Central memory CD8-positive, alpha-beta T cell (primary cell): ENCODE measurements around the gene TBC1D22A.
A peak's percentile ranks its signal among the peaks of the same experiment; 100 is the strongest.

ENCODE experiments used
- ATAC-seq: fragments of 150-1000 bp; cut with Tn5 transposase; replicated peaks from 2 replicates; pipeline ENCODE4 v1.10.0; 2022; ENCODE audit warnings: mild to moderate bottlenecking, moderate FRiP score, moderate number of reproducible peaks; ENCODE audit not compliant: poor library complexity, severe bottlenecking; ENCODE audit errors: extremely low read depth
- DNase-seq, 2 donors: peaks; one replicate each; pipeline ENCODE4 v3.0.0; 2021; ENCODE audit warnings: low spot score in 2 of 2
- H3K27ac Mint-ChIP-seq: one replicate; pipeline ENCODE4 v1.8.0; 2022; ENCODE audit warnings: low read depth, mild to moderate bottlenecking, moderate library complexity, mixed read lengths
- H3K27me3 Mint-ChIP-seq: one replicate; pipeline ENCODE4 v1.8.0; 2022; ENCODE audit warnings: mixed read lengths
- H3K36me3 Mint-ChIP-seq: one replicate; pipeline ENCODE4 v1.8.0; 2022; ENCODE audit warnings: mild to moderate bottlenecking, moderate library complexity, mixed read lengths; ENCODE audit not compliant: insufficient read depth
- H3K4me1 Mint-ChIP-seq: one replicate; pipeline ENCODE4 v1.8.0; 2022; ENCODE audit warnings: mixed read lengths
- H3K4me3 Mint-ChIP-seq: one replicate; pipeline ENCODE4 v1.8.0; 2022; ENCODE audit warnings: mild to moderate bottlenecking, moderate library complexity, mixed read lengths
- H3K9me3 Mint-ChIP-seq: one replicate; pipeline ENCODE4 v1.8.0; 2022; ENCODE audit warnings: mixed read lengths

Gene TBC1D22A

GRCh38 chr22:46798041-46798365 lies 35.6 kb downstream of the TBC1D22A start:
- H3K4me3 Mint-ChIP-seq = no peak overlapping the region
- ATAC-seq (no peak), DNase-seq (no peak)
- peaks cover 22% of the 10 kb centered on the region for H3K36me3 Mint-ChIP-seq
- peak overlapping the region; percentile 58 for H3K27ac Mint-ChIP-seq
- no peaks in the 10 kb centered on the region for H3K27me3 Mint-ChIP-seq
- H3K9me3 Mint-ChIP-seq = no peaks in the 10 kb centered on the region
- H3K4me1 Mint-ChIP-seq = peaks cover 36% of the 10 kb centered on the region

GRCh38 chr22:46798366-46799350 lies 36.2 kb downstream of the TBC1D22A start:
- H3K27ac Mint-ChIP-seq = peak overlapping the region; percentile 58
- no peaks in the 10 kb centered on the region for H3K9me3 Mint-ChIP-seq
- DNase-seq = peak; percentile 52 to 66
- H3K27me3 Mint-ChIP-seq = no peaks in the 10 kb centered on the region
- peaks cover 22% of the 10 kb centered on the region for H3K36me3 Mint-ChIP-seq
- ATAC-seq = peak; percentile 74
- H3K4me3 Mint-ChIP-seq = no peak overlapping the region
- peaks cover 42% of the 10 kb centered on the region for H3K4me1 Mint-ChIP-seq

- Mint-ChIP-seq H3K27ac (no peak overlapping the region), H3K4me3 (no peak overlapping the region)
Observed at GRCh38 chr22:46799626-46800025, 37.2 kb downstream of the TBC1D22A start.

GRCh38 chr22:46800102-46800857 lies 37.8 kb downstream of the TBC1D22A start:
- H3K4me1 Mint-ChIP-seq = peaks cover 54% of the 10 kb centered on the region
- ATAC-seq (no peak), DNase-seq (no peak)
- no peaks in the 10 kb centered on the region for H3K27me3 Mint-ChIP-seq
- peaks cover 21% of the 10 kb centered on the region for H3K36me3 Mint-ChIP-seq
- no peak overlapping the region for H3K27ac Mint-ChIP-seq
- H3K4me3 Mint-ChIP-seq = no peak overlapping the region
- no peaks in the 10 kb centered on the region for H3K9me3 Mint-ChIP-seq

More at GRCh38 chr22:46799626-46800025, 37.2 kb downstream of the TBC1D22A start:
- no peak for DNase-seq
- H3K36me3 Mint-ChIP-seq = peaks cover 19% of the 10 kb centered on the region
- H3K9me3 Mint-ChIP-seq = no peaks in the 10 kb centered on the region
- peaks cover 49% of the 10 kb centered on the region for H3K4me1 Mint-ChIP-seq
- no peaks in the 10 kb centered on the region for H3K27me3 Mint-ChIP-seq
- no peak for ATAC-seq

- peak overlapping the region; percentile 73 for H3K27ac Mint-ChIP-seq
- no peak for ATAC-seq
- peaks cover 63% of the 10 kb centered on the region for H3K4me1 Mint-ChIP-seq
- no peak for DNase-seq
- no peaks in the 10 kb centered on the region for H3K9me3 Mint-ChIP-seq
- peaks cover 24% of the 10 kb centered on the region for H3K36me3 Mint-ChIP-seq
- no peak overlapping the region for H3K4me3 Mint-ChIP-seq
- H3K27me3 Mint-ChIP-seq = no peaks in the 10 kb centered on the region
Observed at GRCh38 chr22:46801331-46801811, 38.9 kb downstream of the TBC1D22A start.

- Mint-ChIP-seq H3K4me3 (no peak overlapping the region), H3K27me3 (no peaks in the 10 kb centered on the region), H3K27ac (peak overlapping the region; percentile 73), H3K36me3 (peaks cover 24% of the 10 kb centered on the region), H3K9me3 (no peaks in the 10 kb centered on the region), H3K4me1 (peaks cover 70% of the 10 kb centered on the region)
- ATAC-seq (no peak), DNase-seq (no peak)
Observed at GRCh38 chr22:46801826-46802607, 39.6 kb downstream of the TBC1D22A start.

GRCh38 chr22:46802608-46803027 lies 40.2 kb downstream of the TBC1D22A start:
- Mint-ChIP-seq H3K27ac (peak overlapping the region; percentile 73), H3K4me3 (no peak overlapping the region), H3K9me3 (no peaks in the 10 kb centered on the region), H3K4me1 (peaks cover 76% of the 10 kb centered on the region), H3K36me3 (peaks cover 27% of the 10 kb centered on the region), H3K27me3 (no peaks in the 10 kb centered on the region)
- DNase-seq (no peak), ATAC-seq (no peak)

GRCh38 chr22:46803031-46803880 lies 40.8 kb downstream of the TBC1D22A start:
- Mint-ChIP-seq H3K4me3 (no peak overlapping the region), H3K27ac (peak overlapping the region; percentile 73), H3K9me3 (no peaks in the 10 kb centered on the region), H3K36me3 (peaks cover 25% of the 10 kb centered on the region), H3K27me3 (no peaks in the 10 kb centered on the region), H3K4me1 (peaks cover 77% of the 10 kb centered on the region)
- DNase-seq (peak; percentile 62 to 65), ATAC-seq (peak; percentile 84)

- H3K36me3 Mint-ChIP-seq = peaks cover 21% of the 10 kb centered on the region
- no peaks in the 10 kb centered on the region for H3K27me3 Mint-ChIP-seq
- no peak for DNase-seq
- H3K9me3 Mint-ChIP-seq = no peaks in the 10 kb centered on the region
- H3K4me3 Mint-ChIP-seq = no peak overlapping the region
- peaks cover 72% of the 10 kb centered on the region for H3K4me1 Mint-ChIP-seq
- peak overlapping the region; percentile 73 for H3K27ac Mint-ChIP-seq
- no peak for ATAC-seq
Observed at GRCh38 chr22:46803936-46804335, 41.5 kb downstream of the TBC1D22A start.

GRCh38 chr22:46806794-46807193 lies 44.3 kb downstream of the TBC1D22A start:
- Mint-ChIP-seq H3K27ac (no peak overlapping the region), H3K36me3 (peaks cover 13% of the 10 kb centered on the region), H3K4me1 (peaks cover 64% of the 10 kb centered on the region), H3K9me3 (no peaks in the 10 kb centered on the region), H3K27me3 (no peaks in the 10 kb centered on the region), H3K4me3 (no peak overlapping the region)
- DNase-seq (no peak), ATAC-seq (no peak)

GRCh38 chr22:46807458-46807857 lies 45.0 kb downstream of the TBC1D22A start:
- DNase-seq = no peak
- peaks cover 64% of the 10 kb centered on the region for H3K4me1 Mint-ChIP-seq
- H3K36me3 Mint-ChIP-seq = peaks cover 13% of the 10 kb centered on the region
- H3K27ac Mint-ChIP-seq = no peak overlapping the region
- H3K9me3 Mint-ChIP-seq = no peaks in the 10 kb centered on the region
- H3K27me3 Mint-ChIP-seq = no peaks in the 10 kb centered on the region
- ATAC-seq = no peak
- H3K4me3 Mint-ChIP-seq = no peak overlapping the region
